ENCODE data around the gene ARHGEF28.

The ARHGEF28 gene

DNA sequence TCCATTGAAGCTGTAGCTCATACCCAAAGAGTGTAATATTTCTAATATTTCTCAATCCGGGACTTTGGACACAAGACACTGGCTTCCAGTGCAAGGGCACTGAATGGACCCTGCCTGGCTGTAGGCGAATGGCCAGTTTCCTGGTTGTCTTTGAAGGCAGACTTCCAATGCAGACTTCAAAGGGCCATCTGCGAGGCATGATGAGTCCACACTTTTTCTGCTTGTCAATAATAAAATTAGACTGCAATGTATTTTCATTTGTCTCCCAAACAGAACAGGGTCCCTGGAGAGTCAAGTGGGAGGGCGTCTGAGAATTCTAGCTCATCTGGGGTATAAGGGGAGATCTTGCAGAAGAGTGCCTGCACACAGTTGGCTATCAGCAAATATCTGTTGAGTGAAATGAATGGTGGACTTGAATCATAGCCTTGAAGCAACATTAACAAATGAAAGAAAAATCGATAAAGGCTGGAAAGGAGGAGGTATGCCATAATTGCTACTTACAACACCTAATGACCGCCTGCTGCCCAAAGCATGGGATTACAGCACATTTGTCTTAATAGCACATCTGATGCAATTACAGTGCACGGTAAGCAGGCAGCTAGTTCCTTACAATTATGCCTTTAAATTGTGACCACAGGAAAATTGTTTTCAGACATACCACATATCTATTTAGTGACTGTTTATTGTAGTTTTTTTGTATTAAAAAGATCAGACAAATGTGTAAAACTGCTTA lies 137.5 kb downstream of the ARHGEF28 start:
- H3F3A ChIP-seq (ENCODE audit: control insufficient read depth, insufficient read depth) = no peaks in the 10 kb centered on the region
- H3K27me3 ChIP-seq (ENCODE audit: control insufficient read depth, low read length) = no peaks in the 10 kb centered on the region
- no peak overlapping the region for H3K4me3 ChIP-seq (ENCODE audit: low read length)
- no peaks in the 10 kb centered on the region for H3K4me1 ChIP-seq (ENCODE audit: control insufficient read depth, low read length)
- no peaks in the 10 kb centered on the region; the same call in 1 of the 2 replicates for H3K9me3 ChIP-seq (ENCODE audit: control insufficient read depth, insufficient read depth, low read length)
- no peak overlapping the region for H3K27ac ChIP-seq (ENCODE audit: low read depth, low read length)
- no peaks in the 10 kb centered on the region for H3K79me2 ChIP-seq (ENCODE audit: control insufficient read depth, low read length)
- no peaks in the 10 kb centered on the region for H3K36me3 ChIP-seq (ENCODE audit: control insufficient read depth, low read length)
- H3K4me2 ChIP-seq (ENCODE audit: low read length) = no peak overlapping the region
- TF ChIP-seq, protein P1, sequence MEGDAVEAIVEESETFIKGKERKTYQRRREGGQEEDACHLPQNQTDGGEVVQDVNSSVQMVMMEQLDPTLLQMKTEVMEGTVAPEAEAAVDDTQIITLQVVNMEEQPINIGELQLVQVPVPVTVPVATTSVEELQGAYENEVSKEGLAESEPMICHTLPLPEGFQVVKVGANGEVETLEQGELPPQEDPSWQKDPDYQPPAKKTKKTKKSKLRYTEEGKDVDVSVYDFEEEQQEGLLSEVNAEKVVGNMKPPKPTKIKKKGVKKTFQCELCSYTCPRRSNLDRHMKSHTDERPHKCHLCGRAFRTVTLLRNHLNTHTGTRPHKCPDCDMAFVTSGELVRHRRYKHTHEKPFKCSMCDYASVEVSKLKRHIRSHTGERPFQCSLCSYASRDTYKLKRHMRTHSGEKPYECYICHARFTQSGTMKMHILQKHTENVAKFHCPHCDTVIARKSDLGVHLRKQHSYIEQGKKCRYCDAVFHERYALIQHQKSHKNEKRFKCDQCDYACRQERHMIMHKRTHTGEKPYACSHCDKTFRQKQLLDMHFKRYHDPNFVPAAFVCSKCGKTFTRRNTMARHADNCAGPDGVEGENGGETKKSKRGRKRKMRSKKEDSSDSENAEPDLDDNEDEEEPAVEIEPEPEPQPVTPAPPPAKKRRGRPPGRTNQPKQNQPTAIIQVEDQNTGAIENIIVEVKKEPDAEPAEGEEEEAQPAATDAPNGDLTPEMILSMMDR (IDR thresholded peaks at IDR 0.05; ENCODE audit: low read depth, low read length, poor library complexity, severe bottlenecking) = no peak
- TF ChIP-seq EZH2phosphoT487 (IDR thresholded peaks at IDR 0.05; ENCODE audit: borderline replicate concordance, low read length) = no peak
- H3K9me2 ChIP-seq (replicated peaks; ENCODE audit: control insufficient read depth, low read length) = no peaks in the 10 kb centered on the region
- H4K20me1 ChIP-seq (ENCODE audit: control insufficient read depth, insufficient read depth, low read depth, low read length) = no peaks in the 10 kb centered on the region

DNA sequence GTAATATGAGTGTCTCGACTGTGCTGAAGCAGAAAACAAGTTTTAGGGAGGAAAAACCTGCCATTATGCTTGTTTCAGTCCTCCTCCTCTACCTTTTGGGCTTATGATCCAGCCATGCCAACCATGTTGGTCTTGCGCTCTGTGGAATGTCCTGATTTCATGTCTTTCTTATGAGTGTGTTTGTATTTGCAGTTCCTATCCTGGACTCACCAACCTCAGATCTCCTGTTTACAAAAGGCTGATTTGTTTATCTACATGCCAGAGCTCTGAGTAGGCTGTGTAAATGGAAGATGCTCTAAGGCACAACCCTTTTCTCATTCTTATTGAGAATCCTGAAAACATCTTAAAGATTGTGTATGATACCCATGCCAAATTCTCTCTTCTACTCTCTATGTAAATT lies 138.6 kb downstream of the ARHGEF28 start:
- H3K4me2 ChIP-seq (ENCODE audit: low read length) = no peak overlapping the region
- H3K4me1 ChIP-seq (ENCODE audit: control insufficient read depth, low read length) = no peaks in the 10 kb centered on the region
- H3K9me3 ChIP-seq (ENCODE audit: control insufficient read depth, insufficient read depth, low read length) = no peaks in the 10 kb centered on the region; the same call in 1 of the 2 replicates
- H3K36me3 ChIP-seq (ENCODE audit: control insufficient read depth, low read length) = no peaks in the 10 kb centered on the region
- H3K27ac ChIP-seq (ENCODE audit: low read depth, low read length) = no peak overlapping the region
- TF ChIP-seq, protein P1 (IDR thresholded peaks at IDR 0.05; ENCODE audit: low read depth, low read length, poor library complexity, severe bottlenecking) = no peak
- no peak for TF ChIP-seq EZH2phosphoT487 (IDR thresholded peaks at IDR 0.05; ENCODE audit: borderline replicate concordance, low read length)
- no peaks in the 10 kb centered on the region for H3K9me2 ChIP-seq (replicated peaks; ENCODE audit: control insufficient read depth, low read length)
- no peaks in the 10 kb centered on the region for H3K27me3 ChIP-seq (ENCODE audit: control insufficient read depth, low read length)
- H4K20me1 ChIP-seq (ENCODE audit: control insufficient read depth, insufficient read depth, low read depth, low read length) = no peaks in the 10 kb centered on the region
- no peaks in the 10 kb centered on the region for H3F3A ChIP-seq (ENCODE audit: control insufficient read depth, insufficient read depth)
- no peak overlapping the region for H3K4me3 ChIP-seq (ENCODE audit: low read length)
- no peaks in the 10 kb centered on the region for H3K79me2 ChIP-seq (ENCODE audit: control insufficient read depth, low read length)

DNA sequence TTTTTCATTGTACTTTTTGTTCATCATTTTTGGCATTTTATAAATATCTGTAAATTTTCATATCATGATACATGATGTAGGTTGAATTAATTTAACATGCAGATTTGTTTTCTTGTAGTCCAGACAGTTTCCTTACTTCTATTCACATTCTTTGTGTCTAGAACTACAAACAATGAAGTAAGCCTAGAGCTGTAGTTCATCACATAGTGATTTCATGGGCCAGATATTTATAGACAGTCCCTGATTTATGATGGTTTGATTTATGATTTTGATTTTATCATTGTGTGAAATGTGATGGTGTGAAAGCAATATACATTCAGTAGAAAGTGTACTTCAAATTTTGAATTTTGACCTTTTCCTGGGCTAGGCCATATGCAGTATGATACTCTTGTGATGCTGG lies 139.0 kb downstream of the ARHGEF28 start:
- H3K9me2 ChIP-seq (replicated peaks; ENCODE audit: control insufficient read depth, low read length) = no peaks in the 10 kb centered on the region
- H3K4me2 ChIP-seq (ENCODE audit: low read length) = no peak overlapping the region
- no peak overlapping the region for H3K27ac ChIP-seq (ENCODE audit: low read depth, low read length)
- H3K36me3 ChIP-seq (ENCODE audit: control insufficient read depth, low read length) = no peaks in the 10 kb centered on the region
- H3K4me1 ChIP-seq (ENCODE audit: control insufficient read depth, low read length) = no peaks in the 10 kb centered on the region
- H3K4me3 ChIP-seq (ENCODE audit: low read length) = no peak overlapping the region
- no peaks in the 10 kb centered on the region for H3K27me3 ChIP-seq (ENCODE audit: control insufficient read depth, low read length)
- H4K20me1 ChIP-seq (ENCODE audit: control insufficient read depth, insufficient read depth, low read depth, low read length) = no peaks in the 10 kb centered on the region
- no peaks in the 10 kb centered on the region for H3K79me2 ChIP-seq (ENCODE audit: control insufficient read depth, low read length)
- H3K9me3 ChIP-seq (ENCODE audit: control insufficient read depth, insufficient read depth, low read length) = no peaks in the 10 kb centered on the region; the same call in 1 of the 2 replicates
- no peaks in the 10 kb centered on the region for H3F3A ChIP-seq (ENCODE audit: control insufficient read depth, insufficient read depth)
- TF ChIP-seq EZH2phosphoT487 (IDR thresholded peaks at IDR 0.05; ENCODE audit: borderline replicate concordance, low read length) = no peak
- TF ChIP-seq, protein P1 (IDR thresholded peaks at IDR 0.05; ENCODE audit: low read depth, low read length, poor library complexity, severe bottlenecking) = no peak

All from DOHH2 (cell line).